HepG2 (cell line): ENCODE results near the gene MARF1. TPM values are rescaled to one million over a fixed set of nuclear protein-coding genes. Genes with fewer than 3 reads are reported as not detected.
"Not testable (repeated sequence)": the region's sequence is repeated elsewhere in the genome, so short reads cannot be mapped to it uniquely, and the experiment has no call there.

Experiments
- ATF3 ChIP-seq: sonication (generic); formaldehyde crosslinking; IDR thresholded peaks from 2 replicates; pipeline ENCODE4 v1.4.0; 2020; ENCODE audit warnings: missing genetic modification reagents
- FOSL1 ChIP-seq: sonication (generic); formaldehyde crosslinking; IDR thresholded peaks from 2 replicates; pipeline ENCODE4 v1.9.0; 2021; ENCODE audit warnings: missing genetic modification reagents, borderline replicate concordance
- FOSL2 ChIP-seq: sonication (generic); formaldehyde crosslinking; IDR thresholded peaks from 2 replicates; pipeline ENCODE4 v1.4.0; 2020; ENCODE audit warnings: missing genetic modification reagents
- FOXA3 ChIP-seq: IDR thresholded peaks from 2 replicates; pipeline ENCODE4 v1.6.1; 2016; ENCODE audit warnings: missing genetic modification reagents, missing compliant biosample characterization
- HOXA3 ChIP-seq: sonication (generic); formaldehyde crosslinking; IDR thresholded peaks from 2 replicates; pipeline ENCODE4 v1.5.0; 2020; ENCODE audit warnings: missing genetic modification reagents
- JUNB ChIP-seq: sonication (generic); formaldehyde crosslinking; IDR thresholded peaks from 2 replicates; pipeline ENCODE4 v1.8.0; 2022; ENCODE audit warnings: missing genetic modification reagents, mild to moderate bottlenecking, borderline replicate concordance
- LCORL ChIP-seq, 2 experiments: fragments of 450-650 bp in 1 of 2; sonication (generic) in 1 of 2; formaldehyde crosslinking in 1 of 2; IDR thresholded peaks; 2 replicates each; pipeline versions ENCODE4 v1.5.0 to v1.6.1; 2017 to 2020; ENCODE audit warnings: antibody characterized with exemption in 1 of 2, missing genetic modification reagents in 1 of 2
- MED1 ChIP-seq: sonication (generic); formaldehyde crosslinking; IDR thresholded peaks from 2 replicates; pipeline ENCODE4 v1.4.0; 2020; ENCODE audit warnings: missing genetic modification reagents
- ZNF280D ChIP-seq: sonication (generic); formaldehyde crosslinking; IDR thresholded peaks from 2 replicates; pipeline ENCODE4 v1.5.1; 2020; ENCODE audit warnings: mild to moderate bottlenecking, missing genetic modification reagents
- ZNF644 ChIP-seq: IDR thresholded peaks from 2 replicates; pipeline ENCODE4 v1.6.1; 2016; ENCODE audit warnings: low read depth
- ZNF687 ChIP-seq: sonication (generic); formaldehyde crosslinking; IDR thresholded peaks from 2 replicates; pipeline ENCODE4 v1.5.1; 2020; ENCODE audit warnings: mild to moderate bottlenecking, missing genetic modification reagents, moderate library complexity
- ZNF749 ChIP-seq: sonication (generic); formaldehyde crosslinking; IDR thresholded peaks from 2 replicates; pipeline ENCODE4 v1.8.0; 2022; ENCODE audit warnings: mild to moderate bottlenecking, missing genetic modification reagents, moderate library complexity, borderline replicate concordance
- polyA plus RNA-seq, 8 experiments: library from polyadenylated mRNA; depleted of rRNA in 3 of 8; stranded (reverse) in 7 of 8; unstranded in 1 of 8; fragments of >200 nt; fragmentation: Illumina TruSeq in 4 of 8; extraction: Trizol in 4 of 8; gene quantifications; 2 replicates each; pipeline versions ENCODE4 v1.2.1 to v1.2.3, GENCODE V29; 2011 to 2016; ENCODE audit warnings: low read depth in 4 of 8, missing spikeins in 1 of 8, mixed read lengths in 1 of 8; ENCODE audit not compliant: insufficient read depth in 1 of 8
- total RNA-seq, 5 experiments: library from RNA; depleted of rRNA; stranded (reverse); fragments of >200 nt; fragmentation: Illumina TruSeq; extraction: Trizol; gene quantifications; 2 replicates each; pipeline ENCODE4 v1.2.3, GENCODE V29; 2016; ENCODE audit warnings: low read depth in 1 of 5

MARF1 gene
- total and polyA plus RNA-seq, 2 of the 13 experiments (the other 11 are each of a cell fraction or from before 2014, with no cell fraction given), result 8.7 to 20.7 TPM

- TF ChIP-seq FOSL1 (CRISPR knock-in tag) (peak; percentile 85), MED1 (peak; percentile 42), ATF3 (peak; percentile 78), ZNF280D (CRISPR knock-in tag) (peak; percentile 41; the same call in 1 of the 2 replicates), FOSL2 (CRISPR knock-in tag) (peak; percentile 97), HOXA3 (peak; percentile 53; the same call in 1 of the 2 replicates), JUNB (peak; percentile 22; the same call in 1 of the 2 replicates), ZNF644 (CRISPR knock-in tag) (peak; percentile 78), LCORL (CRISPR knock-in tag; IDR thresholded peaks at IDR 0.05) (peak; percentile 26; the same call in 1 of the 2 replicates), FOXA3 (peak; percentile 28; the same call in 1 of the 2 replicates), ZNF749 (CRISPR knock-in tag) (0 out of 2 replicates have a peak, but pooled peaks have one; percentile 17), ZNF687 (peak; percentile 34)
- TF ChIP-seq LCORL (IDR thresholded peaks at IDR 0.05), result not testable (repeated sequence)
Observed at GRCh38 chr16:15547072-15547767, 95.7 kb downstream of the MARF1 start (continued).
